SK-N-SH (cell line): ENCODE measurements around the gene PRKAG1. TPM values are rescaled to one million over a fixed set of nuclear protein-coding genes. Genes with fewer than 3 reads are reported as not detected.

ENCODE experiments used
- CTCF ChIA-PET: fragments of 300-600, 350-600 bp; formaldehyde crosslinking; extraction: SDS; loops from one replicate; lab custom pipeline; 2021; lab: Yijun Ruan, JAX
- POLR2A ChIA-PET: fragments of 350-600 bp; sonication (Branson Sonifier 250); formaldehyde crosslinking; extraction: SDS; loops from one replicate; lab custom pipeline; 2020; ENCODE audit warnings: antibody characterized with exemption, inconsistent platforms; lab: Yijun Ruan, JAX
- DNase-seq: peaks from one replicate; pipeline ENCODE4 v3.0.0; 2012
- H2AFZ ChIP-seq: fragments of 200-600 bp; sonication (generic); 2 replicates; pipeline ENCODE4 v1.8.1; 2016; ENCODE audit warnings: antibody characterized with exemption, mild to moderate bottlenecking, low read depth
- H3F3A ChIP-seq: fragments of 200-600 bp; sonication (generic); replicated peaks from 2 replicates; pipeline ENCODE3; 2016; ENCODE audit warnings: antibody characterized with exemption, mild to moderate bottlenecking; ENCODE audit not compliant: insufficient read depth
- H3K27ac ChIP-seq, 2 experiments: fragments of 200-500 bp in 1 of 2; fragments of 200-600 bp in 1 of 2; sonication (Bioruptor generic) in 1 of 2; sonication (generic), shearing (Covaris generic) in 1 of 2; 2 replicates each; pipeline versions ENCODE4 v1.5.1 to v1.6.1; 2014 to 2016; ENCODE audit warnings: low read depth in 2 of 2, inconsistent platforms in 1 of 2, low read length in 1 of 2, mild to moderate bottlenecking in 1 of 2, mixed read lengths in 1 of 2
- H3K27me3 ChIP-seq: fragments of 200-600 bp; sonication (generic), shearing (Covaris generic); 2 replicates; pipeline ENCODE4 v1.6.1; 2016; ENCODE audit warnings: mixed run types; ENCODE audit not compliant: insufficient read depth
- H3K36me3 ChIP-seq, 2 experiments: fragments of 200-500 bp in 1 of 2; fragments of 200-600 bp in 1 of 2; sonication (Bioruptor generic) in 1 of 2; sonication (generic) in 1 of 2; replicated peaks in 1 of 2; 2 replicates each; pipeline versions ENCODE3 to v1.5.1; 2014 to 2016; ENCODE audit warnings: low read length in 1 of 2, mild to moderate bottlenecking in 1 of 2; ENCODE audit not compliant: insufficient read depth in 2 of 2, control insufficient read depth in 1 of 2
- H3K4me1 ChIP-seq, 2 experiments: fragments of 200-500 bp in 1 of 2; fragments of 200-600 bp in 1 of 2; sonication (Bioruptor generic) in 1 of 2; sonication (generic), shearing (Covaris generic) in 1 of 2; 2 replicates each; pipeline versions ENCODE4 v1.5.1 to v1.6.1; 2014 to 2016; ENCODE audit warnings: low read depth in 1 of 2, low read length in 1 of 2, mixed run types in 1 of 2; ENCODE audit not compliant: insufficient read depth in 2 of 2, control insufficient read depth in 1 of 2
- H3K4me2 ChIP-seq: fragments of 200-600 bp; sonication (generic), shearing (Covaris generic); 2 replicates; pipeline ENCODE4 v1.6.1; 2017; ENCODE audit warnings: mixed run types
- H3K4me3 ChIP-seq, 2 experiments: fragments of 200-500 bp in 1 of 2; fragments of 200-600 bp in 1 of 2; sonication (Bioruptor generic) in 1 of 2; sonication (generic), shearing (Covaris generic) in 1 of 2; 2 replicates each; pipeline versions ENCODE4 v1.5.1 to v1.8.1; 2014 to 2016; ENCODE audit warnings: low read depth in 2 of 2, inconsistent platforms in 1 of 2, low read length in 1 of 2, mild to moderate bottlenecking in 1 of 2, mixed read lengths in 1 of 2, moderate library complexity in 1 of 2
- H3K79me2 ChIP-seq: fragments of 200-600 bp; sonication (generic); 2 replicates; pipeline ENCODE4 v1.8.1; 2017; ENCODE audit warnings: mild to moderate bottlenecking; ENCODE audit not compliant: insufficient read depth
- H3K9ac ChIP-seq: fragments of 200-600 bp; sonication (generic); 2 replicates; pipeline ENCODE4 v1.6.1; 2017; ENCODE audit warnings: mixed run types
- H3K9me2 ChIP-seq: fragments of 200-600 bp; sonication (generic); 2 replicates; pipeline ENCODE4 v1.6.1; 2017; ENCODE audit warnings: mixed run types
- H3K9me3 ChIP-seq: fragments of 200-600 bp; sonication (generic); 2 replicates; pipeline ENCODE4 v1.6.1; 2017; ENCODE audit warnings: mixed run types, mild to moderate bottlenecking, moderate library complexity
- H4K20me1 ChIP-seq: fragments of 200-600 bp; sonication (generic); 2 replicates; pipeline ENCODE4 v1.6.1; 2017; ENCODE audit warnings: mild to moderate bottlenecking, mixed run types; ENCODE audit not compliant: insufficient read depth
- EP300 ChIP-seq, 2 experiments: IDR thresholded peaks; 2 replicates each; pipeline versions ENCODE4 v1.4.0 to v1.6.1; 2012; ENCODE audit warnings: borderline replicate concordance in 1 of 2, low read depth in 1 of 2, low read length in 1 of 2
- FOXM1 ChIP-seq: IDR thresholded peaks from 2 replicates; pipeline ENCODE4 v1.4.0; 2012; ENCODE audit warnings: low read depth, mild to moderate bottlenecking
- GABPA ChIP-seq: IDR thresholded peaks from 2 replicates; pipeline ENCODE4 v1.4.0; 2012; ENCODE audit warnings: low read depth, mild to moderate bottlenecking
- IRF3 ChIP-seq: fragments of 150-350 bp; IDR thresholded peaks from 2 replicates; pipeline ENCODE4 v1.6.1; 2016; ENCODE audit warnings: mild to moderate bottlenecking, low read depth, low read length
- JUND ChIP-seq: IDR thresholded peaks from 2 replicates; pipeline ENCODE4 v1.4.0; 2012
- MAX ChIP-seq: IDR thresholded peaks from 2 replicates; pipeline ENCODE4 v1.4.0; 2012; ENCODE audit warnings: low read depth
- NFIC ChIP-seq: IDR thresholded peaks from 2 replicates; pipeline ENCODE4 v1.4.0; 2012; ENCODE audit warnings: borderline replicate concordance
- POLR2AphosphoS5 ChIP-seq: IDR thresholded peaks from 2 replicates; pipeline ENCODE4 v1.6.1; 2012; ENCODE audit warnings: low read depth, low read length
- RAD21 ChIP-seq: IDR thresholded peaks from 2 replicates; pipeline ENCODE4 v1.6.1; 2012; ENCODE audit warnings: mild to moderate bottlenecking, low read length
- RCOR1 ChIP-seq: fragments of 150-350 bp; IDR thresholded peaks from 2 replicates; pipeline ENCODE4 v1.6.1; 2017; ENCODE audit warnings: antibody characterized with exemption, low read length
- SMC3 ChIP-seq: IDR thresholded peaks from 2 replicates; pipeline ENCODE4 v1.6.1; 2012; ENCODE audit warnings: low read depth, low read length, improper control_type of control experiment
- TCF12 ChIP-seq: IDR thresholded peaks from 2 replicates; pipeline ENCODE4 v1.4.0; 2012
- TEAD4 ChIP-seq: IDR thresholded peaks from 2 replicates; pipeline ENCODE4 v1.4.0; 2012; ENCODE audit warnings: mild to moderate bottlenecking, borderline replicate concordance; ENCODE audit not compliant: insufficient read depth
- USF1 ChIP-seq: IDR thresholded peaks from 2 replicates; pipeline ENCODE4 v1.4.0; 2012; ENCODE audit warnings: low read depth, borderline replicate concordance
- YY1 ChIP-seq: IDR thresholded peaks from 2 replicates; pipeline ENCODE4 v1.4.0; 2012; ENCODE audit warnings: low read depth, mild to moderate bottlenecking
- WGBS: methylation state at CpG from one replicate; pipeline ENCODE4 v1.1.6; 2017; ENCODE audit warnings: low lambda C conversion rate; 5-methylcytosine and 5-hydroxymethylcytosine counted together
- polyA plus RNA-seq, 3 experiments: library from polyadenylated mRNA; depleted of rRNA; stranded (reverse); fragments of >200 nt; gene quantifications; 2 replicates each; pipeline ENCODE4 v1.2.3, GENCODE V29; 2012
- TF ChIP-seq, protein P1 (sequence below): fragments of 200-600 bp; sonication (generic); IDR thresholded peaks from 2 replicates; pipeline ENCODE4 v1.6.1; 2017; ENCODE audit warnings: antibody characterized with exemption, mild to moderate bottlenecking, moderate library complexity
- TF ChIP-seq, protein P2 (sequence below): IDR thresholded peaks from 2 replicates; pipeline ENCODE4; 2012

PRKAG1 gene
- polyA plus RNA-seq, 1 of the 3 experiments (the other 2 are of a cell fraction): 75.1 TPM

- H3K4me1 ChIP-seq: peaks cover 11 to 19% of the 10 kb centered on the region in 2 experiments; a peak in 3 of 4 replicates
- no peak for TF ChIP-seq SMC3
- TF ChIP-seq GABPA: no peak
- no peak for TF ChIP-seq TCF12
- no peak for TF ChIP-seq TEAD4
- no peak for TF ChIP-seq RCOR1
- no peak for TF ChIP-seq USF1
- no peak for TF ChIP-seq YY1
- no peak for TF ChIP-seq NFIC
- TF ChIP-seq EP300 (IDR thresholded peaks at IDR 0.05; ENCODE audit: borderline replicate concordance in 1 of 2, low read depth in 1 of 2, low read length in 1 of 2): no peak
- no peak for TF ChIP-seq FOXM1
- TF ChIP-seq IRF3: no peak
- TF ChIP-seq, protein P1, sequence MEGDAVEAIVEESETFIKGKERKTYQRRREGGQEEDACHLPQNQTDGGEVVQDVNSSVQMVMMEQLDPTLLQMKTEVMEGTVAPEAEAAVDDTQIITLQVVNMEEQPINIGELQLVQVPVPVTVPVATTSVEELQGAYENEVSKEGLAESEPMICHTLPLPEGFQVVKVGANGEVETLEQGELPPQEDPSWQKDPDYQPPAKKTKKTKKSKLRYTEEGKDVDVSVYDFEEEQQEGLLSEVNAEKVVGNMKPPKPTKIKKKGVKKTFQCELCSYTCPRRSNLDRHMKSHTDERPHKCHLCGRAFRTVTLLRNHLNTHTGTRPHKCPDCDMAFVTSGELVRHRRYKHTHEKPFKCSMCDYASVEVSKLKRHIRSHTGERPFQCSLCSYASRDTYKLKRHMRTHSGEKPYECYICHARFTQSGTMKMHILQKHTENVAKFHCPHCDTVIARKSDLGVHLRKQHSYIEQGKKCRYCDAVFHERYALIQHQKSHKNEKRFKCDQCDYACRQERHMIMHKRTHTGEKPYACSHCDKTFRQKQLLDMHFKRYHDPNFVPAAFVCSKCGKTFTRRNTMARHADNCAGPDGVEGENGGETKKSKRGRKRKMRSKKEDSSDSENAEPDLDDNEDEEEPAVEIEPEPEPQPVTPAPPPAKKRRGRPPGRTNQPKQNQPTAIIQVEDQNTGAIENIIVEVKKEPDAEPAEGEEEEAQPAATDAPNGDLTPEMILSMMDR: no peak
- no peak for TF ChIP-seq MAX
- no peak for TF ChIP-seq RAD21
- TF ChIP-seq, protein P2, sequence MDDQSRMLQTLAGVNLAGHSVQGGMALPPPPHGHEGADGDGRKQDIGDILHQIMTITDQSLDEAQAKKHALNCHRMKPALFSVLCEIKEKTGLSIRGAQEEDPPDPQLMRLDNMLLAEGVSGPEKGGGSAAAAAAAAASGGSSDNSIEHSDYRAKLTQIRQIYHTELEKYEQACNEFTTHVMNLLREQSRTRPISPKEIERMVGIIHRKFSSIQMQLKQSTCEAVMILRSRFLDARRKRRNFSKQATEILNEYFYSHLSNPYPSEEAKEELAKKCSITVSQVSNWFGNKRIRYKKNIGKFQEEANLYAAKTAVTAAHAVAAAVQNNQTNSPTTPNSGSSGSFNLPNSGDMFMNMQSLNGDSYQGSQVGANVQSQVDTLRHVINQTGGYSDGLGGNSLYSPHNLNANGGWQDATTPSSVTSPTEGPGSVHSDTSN: no peak
- no peak for TF ChIP-seq JUND
- TF ChIP-seq POLR2AphosphoS5: no peak
- H3K9me2 ChIP-seq: no peaks in the 10 kb centered on the region
- no peak overlapping the region for H3K4me3 ChIP-seq
- no peak for DNase-seq
- H3K27me3 ChIP-seq: no peaks in the 10 kb centered on the region
- H3K79me2 ChIP-seq: no peaks in the 10 kb centered on the region
- H3K36me3 ChIP-seq: peaks cover 20 to 23% of the 10 kb centered on the region in 2 experiments
- ChIA-PET CTCF (interaction anchor here (1.0 to 33.0 kb wide), 11 partner anchors 13 to 205 kb away, joined by 3 to 935 read pairs (median 4); partner anchors contain the start of genes PRKAG1, WNT1 and WNT10B), POLR2A (interaction anchor here (1.1 to 1.4 kb wide), 2 partner anchors 14 to 17 kb away, joined by 4 to 5 read pairs; no protein-coding TSS in a partner anchor)
- H3K27ac ChIP-seq: peak overlapping the region in 1 of 2 experiments; percentile 54; a peak in 1 of 4 replicates
- H2AFZ ChIP-seq: no peak overlapping the region
- no peaks in the 10 kb centered on the region for H4K20me1 ChIP-seq
- no peaks in the 10 kb centered on the region for H3K9me3 ChIP-seq
- WGBS: 95% methylated on average over 2 of the region's 2 CpGs
- peak overlapping the region; percentile 77 for H3K4me2 ChIP-seq
- H3F3A ChIP-seq: peaks cover 10% of the 10 kb centered on the region
- no peak overlapping the region for H3K9ac ChIP-seq
Measured at GRCh38 chr12:49000346-49000745, 18.2 kb downstream of the PRKAG1 start.
